Measurements from ENCODE around the gene RPP25.

- no peak for TF ChIP-seq CTCF (IDR thresholded peaks at IDR 0.05; ENCODE audit: insufficient read depth, low read length, poor library complexity, severe bottlenecking)
- no peak for TF ChIP-seq EZH2phosphoT487 (conservative IDR thresholded peaks at IDR 0.05; ENCODE audit: low read length)
Observed at GRCh38 chr15:74959586-74959939, 3.0 kb upstream of the RPP25 start.
